SK-N-DZ (cell line): Measurements from ENCODE around the gene SLC17A6.

ENCODE experiments used
- DNase-seq: peaks from one replicate; pipeline ENCODE4 v3.0.0-alpha.2; 2015; ENCODE audit warnings: low spot score

Gene SLC17A6

GRCh38 chr11:22389526-22390282 is 51.5 kb downstream of the SLC17A6 start:
- DNase-seq: no peak

DNA sequence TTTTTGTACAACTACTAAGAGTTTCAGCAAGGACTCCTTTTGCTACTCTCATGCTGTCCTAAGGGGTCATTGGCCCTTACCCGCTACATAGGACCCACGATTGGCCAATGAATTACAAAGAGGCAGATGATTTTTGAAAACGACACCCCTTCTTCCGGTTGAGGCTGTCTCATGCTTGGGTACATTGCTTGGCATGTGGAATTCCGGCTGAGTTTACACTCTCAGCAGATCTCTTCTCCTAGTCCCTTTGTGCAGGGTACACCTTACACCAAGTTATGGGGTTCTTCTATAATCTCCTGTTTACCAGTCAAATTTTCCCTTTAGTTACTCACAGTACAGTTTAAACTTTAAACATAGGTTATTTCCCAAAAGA is 52.1 kb downstream of the SLC17A6 start:
- DNase-seq: no peak

GRCh38 chr11:22392561-22392960 is 54.4 kb downstream of the SLC17A6 start:
- no peak for DNase-seq

DNA sequence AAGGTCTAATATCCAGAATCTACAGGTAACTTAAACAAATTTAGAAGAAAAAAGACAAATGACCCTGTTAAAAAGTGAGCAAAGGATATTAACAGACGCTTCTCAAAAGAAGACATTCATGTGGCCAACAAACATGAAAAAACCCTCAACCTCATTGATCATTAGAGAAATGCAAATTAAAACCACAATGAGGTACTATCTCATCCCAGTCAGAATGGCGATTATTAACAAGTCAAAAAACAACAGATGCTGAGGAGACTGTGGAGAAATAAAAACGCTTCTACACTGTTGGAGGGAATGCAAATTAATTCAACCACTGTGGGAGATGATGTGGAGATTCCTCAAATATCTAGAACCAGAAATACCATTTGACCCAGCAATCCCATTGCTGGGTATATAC is 67.2 kb downstream of the SLC17A6 start:
- no peak for DNase-seq

GRCh38 chr11:22407267-22407666 is 69.1 kb downstream of the SLC17A6 start:
- no peak for DNase-seq

GRCh38 chr11:22407921-22408320 is 69.7 kb downstream of the SLC17A6 start:
- DNase-seq: no peak

- DNase-seq: no peak
Observed at GRCh38 chr11:22415476-22415875, 77.3 kb downstream of the SLC17A6 start.

DNA sequence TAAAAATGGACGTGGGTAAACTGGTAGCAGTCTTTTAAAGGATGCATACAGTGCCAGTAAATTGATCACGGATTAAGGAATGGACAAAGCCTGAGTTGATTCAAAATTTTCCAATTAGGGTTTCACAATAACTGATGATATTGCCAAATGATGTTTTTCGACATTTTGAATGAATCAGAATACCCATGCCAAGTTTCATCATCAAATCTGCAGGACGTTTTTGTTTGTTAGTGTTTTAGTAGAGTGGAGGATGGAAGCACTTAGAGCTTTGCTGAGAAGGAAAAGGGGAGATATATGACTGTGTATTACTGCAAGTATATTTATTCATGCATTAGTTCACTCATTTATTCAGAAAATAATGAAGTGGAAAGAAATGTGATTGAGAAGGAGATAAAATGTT is 78.3 kb downstream of the SLC17A6 start:
- DNase-seq: no peak

DNA sequence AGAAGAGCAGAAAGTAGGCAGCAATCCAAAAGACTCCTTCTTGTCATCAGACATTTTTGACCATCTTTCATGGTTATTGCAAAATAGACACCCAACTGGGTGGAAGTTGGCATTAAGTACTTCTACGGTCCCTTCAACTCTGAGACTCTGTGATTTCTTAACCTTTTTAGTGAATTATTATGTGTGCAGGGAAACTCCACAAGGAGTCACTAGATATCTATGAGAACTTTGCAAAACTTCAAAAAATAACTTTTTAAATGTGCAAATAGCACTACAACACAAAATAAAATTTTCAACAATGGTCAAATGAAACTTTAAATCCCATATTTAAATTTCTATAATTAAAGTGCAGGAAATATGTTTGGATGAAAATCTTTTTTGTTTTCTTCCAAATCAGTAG is 88.7 kb downstream of the SLC17A6 start:
- no peak for DNase-seq
